SHP77 treated with DMSO at 0.1 percent for 48 hours (cell line): ENCODE measurements around the gene SLC25A25.
"Not testable (repeated sequence)": the region's sequence is repeated elsewhere in the genome, so short reads cannot be mapped to it uniquely, and the experiment has no call there.

Experiments
- DNase-seq: peaks from one replicate; lab custom pipeline; 2025; lab: John Stamatoyannopoulos, UW

SLC25A25 gene

DNA sequence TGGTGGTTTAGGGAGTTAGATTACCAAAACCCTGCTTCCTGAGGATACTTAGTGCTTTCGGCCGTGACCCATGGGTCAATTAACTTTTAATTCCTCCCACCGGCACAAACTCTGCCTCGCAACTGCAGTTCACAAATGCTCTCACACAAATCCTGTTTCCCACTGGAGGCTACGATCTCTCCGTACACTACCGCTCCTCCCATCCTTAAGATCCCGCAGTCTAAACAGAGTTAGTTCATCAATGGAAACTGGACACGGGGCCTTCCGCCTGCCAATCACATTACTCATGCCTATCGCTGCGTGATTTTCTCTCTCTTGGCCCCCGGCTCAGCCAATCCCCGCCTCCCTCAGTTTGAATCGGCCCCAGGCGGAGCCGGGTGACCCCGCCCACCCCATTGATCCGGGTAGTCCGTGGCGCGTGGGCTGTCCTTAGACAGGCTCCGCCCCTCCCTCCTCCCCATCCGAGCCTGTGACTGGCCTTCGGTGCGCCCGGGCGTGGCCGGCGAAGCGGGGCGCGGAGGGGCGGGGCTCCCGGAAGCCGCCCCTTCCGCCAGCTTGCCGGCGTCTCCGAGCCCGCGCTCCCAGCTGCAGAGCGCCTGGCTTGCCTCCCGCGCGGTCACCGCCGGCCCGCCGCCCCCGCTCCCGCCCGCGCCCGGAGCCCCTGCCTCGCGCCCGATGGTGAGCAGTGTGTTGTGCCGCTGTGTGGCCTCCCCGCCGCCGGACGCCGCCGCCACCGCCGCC, at the start of gene SLC25A25:
Gene SLC25A25, plus strand, starts transcription at position 588 of the 741 bp plus-strand sequence. Its CDS starts 88 bp downstream, at position 676.
- peak; percentile 95 for DNase-seq

DNA sequence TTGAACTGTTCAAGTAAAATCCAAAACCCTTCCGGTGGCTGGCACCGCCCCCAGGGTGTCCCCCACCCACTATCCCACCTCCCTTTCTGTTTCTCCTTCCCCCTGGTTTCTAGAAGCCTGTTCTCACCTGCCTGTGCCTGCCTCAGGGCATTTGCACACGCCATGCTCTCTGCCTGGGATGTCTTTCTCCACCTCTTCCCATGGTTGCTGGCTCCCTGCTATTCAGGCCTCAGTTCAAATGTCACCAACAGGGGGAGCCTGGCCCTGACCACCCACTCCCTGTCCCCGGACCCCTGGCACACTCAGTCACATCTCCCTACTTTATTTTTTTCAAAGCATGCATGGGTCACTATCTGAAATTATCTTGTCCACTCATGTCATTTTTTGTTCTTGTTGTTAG, 47.3 kb upstream of the SLC25A25 start:
- DNase-seq, result no peak

DNA sequence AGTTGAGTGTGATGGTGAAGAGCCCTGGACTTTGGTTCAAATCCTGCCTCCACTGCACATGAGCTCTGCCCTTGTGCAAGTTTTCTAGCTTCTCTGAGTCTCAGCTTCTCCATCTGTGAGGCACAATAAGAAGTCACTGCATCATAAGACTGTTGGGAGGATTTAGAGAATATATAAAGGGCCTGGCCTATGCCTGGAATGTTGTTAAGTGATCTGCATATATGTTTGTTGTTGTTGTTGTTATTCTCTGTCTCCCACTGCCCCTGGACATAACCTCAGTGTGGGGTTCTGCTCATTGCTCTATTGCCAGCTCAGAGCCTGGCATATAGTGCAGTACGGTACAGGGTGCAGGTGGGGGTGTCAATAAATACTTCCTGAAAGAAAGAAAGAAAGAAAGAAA, 46.9 kb upstream of the SLC25A25 start:
- no peak for DNase-seq

DNA sequence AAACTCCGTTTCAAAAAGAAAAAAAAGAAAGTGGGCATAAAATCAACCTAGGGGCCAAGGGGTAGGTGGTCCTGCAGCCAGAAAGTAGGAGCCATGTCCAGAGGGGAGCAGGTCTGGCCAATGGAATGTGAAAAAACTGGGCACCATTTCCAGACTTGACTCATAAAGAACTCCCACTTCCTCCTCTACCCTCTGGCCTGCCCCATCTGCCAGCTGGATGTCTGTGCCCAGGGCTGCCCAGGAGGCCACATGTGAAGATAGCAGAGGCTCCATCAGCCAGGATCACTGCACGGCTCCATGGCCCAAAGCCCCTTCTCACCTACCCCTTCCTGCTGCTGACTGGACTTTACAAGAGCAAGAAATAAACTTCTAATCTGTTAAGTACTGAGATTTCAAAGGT, 45.1 kb upstream of the SLC25A25 start:
- no peak for DNase-seq

DNA sequence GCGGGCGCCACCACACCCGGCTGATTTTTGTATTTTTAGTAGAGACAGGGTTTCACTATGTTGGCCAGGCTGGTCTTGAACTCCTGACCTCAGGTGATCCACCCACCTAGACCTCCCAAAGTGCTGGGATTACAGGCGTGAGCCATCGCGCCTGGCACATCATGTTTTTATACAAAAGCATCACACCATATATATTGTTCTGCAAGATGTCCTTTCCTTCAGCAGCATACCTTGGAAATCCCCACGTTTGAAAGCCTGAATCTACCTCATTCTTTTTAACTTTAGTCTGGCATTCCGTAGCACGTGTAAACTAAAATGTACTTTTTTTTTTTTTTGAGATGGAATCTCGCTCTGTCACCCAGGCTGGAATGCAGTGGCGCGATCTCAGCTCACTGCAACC, 44.4 kb upstream of the SLC25A25 start:
- DNase-seq, result not testable (repeated sequence)

DNA sequence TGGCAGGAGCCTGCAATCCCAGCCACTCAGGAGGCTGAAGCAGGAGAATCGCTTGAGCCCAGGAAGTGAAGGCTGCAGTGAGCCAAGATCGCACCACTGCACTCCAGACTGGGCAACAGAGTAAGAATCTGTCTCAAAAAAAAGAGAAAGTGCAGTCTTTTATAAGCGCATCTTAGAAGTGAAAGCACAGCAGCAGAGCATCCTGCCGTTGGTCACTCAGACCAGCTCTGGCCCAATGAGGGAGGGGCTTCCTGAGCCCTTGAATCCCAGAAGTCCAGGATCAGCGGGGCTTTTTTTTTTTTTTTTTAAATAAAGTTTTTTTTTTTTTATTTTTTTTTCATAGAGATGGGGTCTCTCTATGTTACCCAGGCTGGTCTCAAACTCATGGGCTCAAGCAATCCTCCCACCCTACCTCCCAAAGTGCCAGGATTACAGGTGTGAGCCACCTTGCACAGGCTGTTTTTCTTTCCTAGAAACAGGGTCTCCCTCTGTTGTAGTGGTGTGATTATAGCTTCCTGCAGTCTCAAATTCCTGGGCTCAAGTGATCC, 43.2 kb upstream of the SLC25A25 start:
- DNase-seq, result no peak

DNA sequence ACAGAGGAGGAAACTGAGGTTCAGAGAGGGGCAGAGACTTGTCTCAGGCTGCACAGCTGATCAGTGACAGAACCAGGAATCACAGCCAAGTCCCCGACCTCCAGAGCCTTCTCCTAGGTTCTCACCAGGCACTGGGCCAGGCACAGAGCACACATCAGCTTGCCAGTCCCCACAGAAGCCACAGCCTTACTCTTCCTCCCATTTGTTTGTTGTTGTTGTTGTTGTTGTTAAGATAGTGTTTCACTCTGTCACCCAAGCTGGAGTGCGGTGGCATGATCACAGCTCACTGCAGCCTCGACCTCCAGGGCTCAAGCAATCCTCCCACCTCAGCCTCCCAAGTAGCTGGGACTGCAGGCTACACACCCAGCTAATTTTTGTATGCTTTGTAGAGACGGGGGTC, 42.3 kb upstream of the SLC25A25 start:
- DNase-seq, result no peak

DNA sequence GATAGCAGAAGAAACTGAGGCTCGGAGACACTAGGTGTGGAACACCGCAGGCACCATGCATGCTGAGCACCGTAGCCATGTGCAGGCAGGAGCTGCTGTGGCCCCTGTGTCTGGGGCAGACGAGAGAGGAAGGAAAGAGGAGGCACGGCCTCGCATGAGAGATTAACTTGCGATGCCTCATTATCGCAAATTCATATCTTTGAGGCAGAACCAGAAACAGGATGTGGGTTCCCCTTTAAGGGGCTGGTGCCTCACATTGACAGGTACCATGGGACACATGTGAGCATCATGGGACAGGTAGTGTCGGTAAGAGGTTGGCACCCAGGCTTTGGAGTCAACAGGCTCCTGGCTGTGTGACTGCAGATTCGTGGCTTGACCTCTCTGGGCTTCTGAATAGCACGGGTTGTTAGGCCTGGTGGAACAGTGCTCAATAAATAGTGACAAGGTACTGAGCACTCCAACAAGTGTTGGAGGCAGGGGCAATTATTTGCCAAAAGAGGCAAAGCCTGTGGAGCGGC, 41.7 kb upstream of the SLC25A25 start:
- no peak for DNase-seq

DNA sequence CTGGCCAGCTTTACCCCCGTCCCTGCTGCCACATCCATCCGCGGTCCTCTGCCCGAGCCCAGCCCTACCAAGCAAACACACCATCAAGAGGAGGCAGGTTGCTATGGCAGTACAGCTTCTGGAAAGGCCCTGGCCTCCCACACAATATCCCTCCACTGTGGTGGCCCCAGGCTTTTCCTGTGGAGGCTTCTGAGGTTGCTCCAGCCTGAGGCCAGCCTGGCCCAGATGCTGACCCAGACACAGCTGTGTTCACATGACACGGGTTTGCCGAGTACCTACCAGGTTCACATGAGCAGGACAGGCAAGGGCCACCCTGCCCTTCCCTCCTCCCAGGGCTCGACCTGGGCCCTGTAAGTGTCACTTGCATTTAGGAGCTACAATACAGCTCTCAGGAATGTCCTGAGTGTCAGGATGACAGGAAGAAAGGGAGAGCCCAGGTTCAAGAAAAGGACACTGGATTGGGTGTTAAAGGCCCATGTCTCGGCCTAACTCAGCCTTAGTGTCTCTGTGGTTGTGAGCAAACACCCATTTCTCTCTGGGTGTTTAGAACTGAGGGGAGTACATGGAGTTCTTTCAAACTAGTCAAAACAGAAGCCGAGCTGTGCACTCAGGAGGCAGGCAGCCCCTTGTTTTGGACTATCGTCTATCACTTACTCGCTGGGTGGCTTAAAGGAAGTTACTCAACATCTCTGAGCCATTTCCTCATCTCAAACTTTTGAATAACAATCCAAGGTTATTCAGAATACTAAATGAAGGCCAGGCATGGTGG, 41.1 kb upstream of the SLC25A25 start:
- DNase-seq, result no peak

DNA sequence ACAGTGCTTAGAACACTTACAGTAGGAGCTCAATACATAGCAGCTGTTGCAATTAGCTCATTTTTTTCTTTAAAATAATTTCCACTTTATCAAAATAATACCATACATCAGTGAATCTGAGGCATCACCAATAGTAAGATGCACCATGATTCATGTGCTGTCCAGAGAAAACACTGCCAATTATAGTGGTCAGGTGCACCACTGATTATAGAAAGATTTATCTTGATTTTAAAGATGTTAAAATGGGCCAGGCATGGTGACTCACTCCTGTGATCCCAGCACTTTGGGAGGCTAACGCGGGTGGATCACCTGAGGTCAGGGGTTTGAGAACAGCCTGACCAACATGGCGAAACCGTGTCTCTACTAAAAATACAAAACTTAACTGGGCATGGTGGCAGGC, 40.3 kb upstream of the SLC25A25 start:
- no peak for DNase-seq

DNA sequence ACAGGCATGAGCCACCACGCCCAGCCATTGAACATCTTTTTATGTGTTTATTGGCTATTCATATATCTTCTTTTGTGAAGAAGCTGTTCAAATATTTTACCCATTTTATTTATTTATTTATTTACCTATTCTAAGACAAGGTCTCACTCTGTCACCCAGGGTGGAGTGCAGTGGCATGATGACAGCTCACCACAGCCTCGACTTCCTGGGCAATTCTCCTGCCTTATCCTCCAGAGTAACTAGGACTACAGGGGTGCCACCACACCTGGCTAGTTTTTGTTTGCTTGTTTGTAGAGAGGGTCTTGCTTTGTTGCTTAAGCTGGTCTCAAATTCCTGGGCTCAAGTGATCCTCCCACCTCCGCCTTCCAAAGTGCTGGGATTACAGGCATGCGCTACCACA, 34.4 kb upstream of the SLC25A25 start:
- no peak for DNase-seq

DNA sequence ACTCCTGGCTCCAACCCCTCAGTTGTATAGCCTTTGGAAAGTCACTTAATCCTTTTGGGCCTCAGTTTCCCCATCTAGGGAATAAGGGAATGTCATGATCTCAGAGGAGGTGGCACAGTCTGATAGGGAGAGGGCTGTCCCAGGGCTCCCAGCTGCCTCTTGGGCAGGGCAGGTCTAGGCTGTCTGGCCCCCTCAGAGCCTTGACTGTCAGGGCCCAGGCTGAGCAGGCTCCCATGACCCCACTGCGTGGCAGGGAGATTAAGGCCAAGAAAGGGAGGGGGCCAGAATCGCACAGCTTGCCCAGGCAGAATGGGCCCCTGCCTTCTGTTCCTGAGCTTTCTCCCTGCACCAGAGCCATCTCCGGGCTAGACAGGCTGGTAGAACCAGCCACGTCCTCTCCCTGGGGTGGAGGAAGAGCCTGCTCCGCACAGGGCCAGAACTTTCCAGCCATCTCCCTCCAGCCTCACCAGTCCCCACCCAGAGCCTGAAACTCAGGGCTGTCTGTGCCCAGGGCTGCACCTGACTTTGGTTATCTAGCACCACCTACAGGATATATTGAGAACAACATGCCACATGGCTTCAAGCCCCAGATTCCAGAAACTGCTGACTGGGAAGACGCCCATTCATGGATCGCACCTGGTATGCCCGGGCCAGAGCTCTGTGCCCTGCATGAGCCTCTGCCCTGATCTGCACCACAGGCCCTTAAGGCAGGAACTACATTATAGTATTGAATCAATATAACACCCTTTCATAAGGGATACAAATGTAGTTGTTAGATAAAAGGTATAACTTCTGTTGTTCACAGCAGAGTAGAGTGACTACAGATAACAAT, 33.0 kb upstream of the SLC25A25 start:
- DNase-seq, result peak; percentile 80

DNA sequence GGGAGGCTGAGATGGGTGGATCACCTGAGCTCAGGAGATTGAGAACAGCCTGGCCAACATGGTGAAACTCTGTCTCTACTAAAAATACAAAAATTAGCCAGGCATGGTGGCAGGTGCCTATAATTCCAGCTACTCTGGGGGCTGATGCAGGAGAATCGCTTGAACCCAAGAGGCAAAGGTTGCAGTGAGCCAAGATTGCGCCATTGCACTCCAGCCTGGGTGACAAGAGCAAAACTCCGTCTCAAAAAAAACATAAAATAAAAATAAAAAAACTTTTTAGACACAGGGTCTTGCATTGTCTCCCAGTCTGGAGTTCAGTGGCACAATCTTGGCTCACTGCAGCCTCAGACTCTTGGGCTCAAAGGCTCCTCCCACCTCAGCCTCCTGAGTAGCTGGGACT, 31.5 kb upstream of the SLC25A25 start:
- not testable (repeated sequence) for DNase-seq

DNA sequence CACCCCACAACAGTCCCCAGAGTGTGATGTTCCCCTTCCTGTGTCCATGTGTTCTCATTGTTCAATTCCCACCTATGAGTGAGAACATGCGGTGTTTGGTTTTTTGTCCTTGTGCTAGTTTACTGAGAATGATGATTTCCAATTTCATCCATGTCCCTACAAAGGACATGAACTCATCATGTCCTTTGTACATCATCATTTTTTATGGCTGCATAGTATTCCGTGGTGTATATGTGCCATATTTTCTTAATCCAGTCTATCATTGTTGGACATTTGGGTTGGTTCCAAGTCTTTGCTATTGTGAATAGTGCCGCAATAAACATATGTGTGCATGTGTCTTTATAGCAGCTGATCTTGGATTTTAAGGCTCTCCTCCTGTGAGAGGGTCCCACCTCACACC, 27.2 kb upstream of the SLC25A25 start:
- not testable (repeated sequence) for DNase-seq

DNA sequence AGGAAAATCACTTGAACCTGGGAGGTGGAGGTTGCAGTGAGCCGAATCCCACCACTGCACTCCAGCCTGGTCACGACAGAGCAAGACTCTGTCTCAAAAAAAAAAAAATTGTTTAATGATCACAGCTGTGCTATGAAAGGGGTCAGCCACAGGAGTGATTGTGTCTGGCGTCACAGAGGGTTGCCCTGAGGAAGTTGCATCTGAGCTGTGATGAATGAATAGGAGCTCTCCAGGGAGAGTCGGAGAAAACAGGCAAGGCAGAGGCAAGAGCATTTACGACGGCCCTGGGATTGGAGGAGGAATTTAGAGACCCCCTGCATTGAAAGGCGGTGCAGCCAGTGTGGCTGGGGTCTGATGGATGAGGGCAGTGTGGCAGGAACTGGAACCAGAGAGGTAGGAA, 26.0 kb upstream of the SLC25A25 start:
- DNase-seq, result no peak

DNA sequence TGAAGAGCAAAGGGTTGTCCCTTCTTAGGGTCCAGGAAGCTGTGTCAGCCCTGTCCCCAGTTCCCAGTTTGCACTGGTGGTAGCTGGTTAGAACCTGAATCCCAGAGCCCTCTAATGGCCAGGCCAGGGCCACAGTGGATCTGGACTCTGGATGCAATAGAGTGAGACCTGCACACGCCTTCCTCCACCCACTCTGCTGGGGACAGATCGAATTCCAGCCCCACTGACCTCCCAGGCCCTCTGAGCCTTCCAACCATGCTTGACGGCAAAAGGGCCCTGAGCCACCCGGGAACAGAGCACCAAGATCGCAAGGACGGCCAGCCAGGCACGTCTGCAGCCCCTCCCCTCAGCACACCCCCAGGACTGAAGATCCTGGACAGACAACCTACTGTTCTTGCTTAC, 24.6 kb upstream of the SLC25A25 start:
- no peak for DNase-seq

DNA sequence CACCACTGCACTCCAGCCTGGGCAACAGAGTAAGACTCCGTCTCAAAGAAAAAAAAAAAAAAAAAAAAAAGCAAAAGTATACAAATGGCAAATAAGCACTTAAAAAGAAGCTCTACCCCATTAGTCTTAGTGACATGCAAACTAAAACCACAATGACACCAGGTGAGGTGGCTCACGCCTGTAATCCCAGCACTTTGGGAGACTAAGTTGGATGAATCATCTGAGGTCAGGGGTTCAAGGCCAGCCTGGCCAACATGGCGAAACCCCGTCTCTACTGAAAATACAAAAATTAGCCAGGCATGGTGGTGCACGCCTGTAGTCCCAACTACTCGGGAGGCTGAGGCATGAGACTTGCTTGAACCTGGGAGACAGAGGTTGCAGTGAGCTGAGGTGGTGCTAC, 22.6 kb upstream of the SLC25A25 start:
- DNase-seq, result not testable (repeated sequence)

DNA sequence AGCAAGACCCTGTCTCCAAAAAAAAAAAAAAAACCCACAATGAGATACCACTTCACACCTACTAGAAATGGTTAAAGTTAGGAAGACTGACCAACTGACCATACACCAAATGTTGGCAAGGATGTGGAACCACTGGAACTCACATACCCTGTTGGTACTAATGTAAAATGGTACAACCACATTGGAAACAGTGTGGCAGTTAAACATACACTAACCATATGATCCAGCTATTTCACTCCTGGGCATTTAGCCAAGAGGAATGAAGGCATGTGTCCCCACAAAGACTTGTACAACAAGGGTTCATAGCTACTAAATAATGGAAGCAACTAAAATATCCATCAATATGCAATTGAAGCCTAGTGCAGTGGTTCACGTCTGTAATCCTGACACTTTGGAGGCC, 22.2 kb upstream of the SLC25A25 start:
- no peak for DNase-seq

DNA sequence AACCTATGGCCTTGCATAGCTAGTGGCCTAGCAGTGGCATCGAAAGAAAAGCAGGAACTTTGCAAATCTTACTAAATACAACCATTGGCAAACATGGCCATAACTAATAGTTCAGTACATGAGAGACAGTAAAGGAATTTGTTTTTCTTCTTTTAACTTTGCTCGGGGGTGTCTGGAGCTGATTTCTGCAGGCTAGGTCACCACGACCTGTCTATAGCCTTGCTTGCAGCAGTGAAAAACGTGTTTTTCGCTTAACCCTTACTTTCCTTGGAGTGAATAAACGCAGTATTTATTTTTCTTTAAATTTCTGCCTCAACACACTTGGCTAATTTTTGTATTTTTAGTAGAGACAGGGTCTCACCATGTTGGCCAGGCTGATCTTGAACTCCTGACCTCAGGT, 20.8 kb upstream of the SLC25A25 start:
- DNase-seq, result no peak

DNA sequence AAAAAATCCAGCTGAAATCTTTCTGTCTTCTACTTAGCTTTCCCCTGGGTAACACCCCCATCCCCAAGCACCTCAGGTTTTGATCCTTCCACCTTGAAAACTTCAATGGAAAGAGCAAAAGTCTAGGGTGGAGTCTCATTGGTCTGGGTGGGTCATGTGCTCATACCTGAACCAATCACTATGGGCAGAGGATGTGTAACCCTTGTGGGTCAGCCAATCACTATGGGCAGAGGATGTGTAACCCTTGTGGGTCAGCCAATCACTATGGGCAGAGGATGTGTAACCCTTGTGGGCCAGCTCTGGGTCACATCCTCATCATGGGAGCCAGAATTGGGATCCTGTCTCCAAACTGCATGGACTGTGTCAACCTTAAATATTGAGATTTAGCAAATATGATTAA, 19.4 kb upstream of the SLC25A25 start:
- DNase-seq, result no peak

DNA sequence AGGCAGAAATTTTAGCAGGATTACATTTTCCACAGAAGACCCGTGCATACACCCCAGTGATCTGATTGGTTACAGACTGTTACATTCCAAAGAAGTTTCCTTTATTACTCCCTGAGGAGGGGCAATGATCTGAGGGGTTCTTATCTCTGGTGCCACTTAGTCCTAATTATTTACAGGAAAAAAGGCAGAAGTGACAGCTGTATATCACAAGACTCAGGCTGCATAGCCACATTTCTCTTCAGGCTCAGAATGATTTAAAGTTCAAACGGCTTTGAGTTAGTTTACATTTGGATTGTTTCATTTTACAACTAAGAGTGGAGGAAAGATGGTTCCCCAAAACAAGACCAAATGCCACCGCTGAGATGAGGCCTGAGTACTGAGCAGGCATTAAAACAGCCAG, 18.2 kb upstream of the SLC25A25 start:
- no peak for DNase-seq
